ENCODE measurements around the gene USP36. TPM values are rescaled to one million over a fixed set of nuclear protein-coding genes. Genes with fewer than 3 reads are reported as not detected.
A peak's percentile ranks its signal among the peaks of the same experiment; 100 is the strongest.

Gene USP36
- total and polyA plus RNA-seq, 9 of the 15 experiments (the other 6 are each of a cell fraction or from before 2014, with no cell fraction given) = 6.4 to 72.8 (median 22.5) TPM

DNA sequence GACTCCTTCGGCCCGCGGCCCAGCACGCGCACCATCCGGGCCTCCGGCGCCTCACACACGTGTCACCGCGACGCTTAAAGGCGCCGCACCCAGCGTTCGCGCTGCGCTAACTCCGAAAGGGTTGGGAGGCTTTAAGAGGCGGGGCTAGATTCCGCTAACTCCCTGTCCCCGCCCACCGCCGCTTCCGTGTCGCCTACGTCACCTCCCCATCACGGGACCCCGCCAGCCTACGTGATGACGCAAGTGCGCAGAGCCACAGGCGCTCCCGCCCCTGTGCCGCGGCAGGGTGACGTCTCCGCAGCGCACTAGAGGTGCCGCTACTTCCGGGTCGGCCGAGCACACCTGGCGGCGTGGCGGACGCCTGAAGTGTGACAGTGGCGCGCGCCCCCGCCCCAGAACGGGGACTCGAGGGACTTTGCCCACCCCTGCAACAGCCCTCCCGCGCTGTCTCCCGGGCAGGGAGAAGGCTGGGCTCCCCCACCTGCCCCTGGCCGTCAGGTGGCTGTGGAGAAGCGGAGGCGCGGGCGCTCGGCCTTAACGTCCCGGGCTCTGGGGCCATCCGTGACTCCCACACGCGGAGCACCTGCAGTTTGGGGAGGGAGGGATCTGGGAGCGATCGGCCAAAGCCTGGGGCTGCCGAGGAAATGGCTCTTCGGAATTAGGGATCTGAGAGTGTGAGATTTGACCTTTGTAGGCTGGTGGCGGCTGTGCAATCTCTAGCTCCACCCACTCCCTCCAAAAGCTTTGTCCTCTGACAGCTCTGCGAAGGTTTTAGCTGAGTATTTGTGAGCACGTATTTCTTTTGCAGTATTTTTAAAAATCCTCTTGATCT lies at the start of gene USP36 (continued):
- TF ChIP-seq, protein P1, sequence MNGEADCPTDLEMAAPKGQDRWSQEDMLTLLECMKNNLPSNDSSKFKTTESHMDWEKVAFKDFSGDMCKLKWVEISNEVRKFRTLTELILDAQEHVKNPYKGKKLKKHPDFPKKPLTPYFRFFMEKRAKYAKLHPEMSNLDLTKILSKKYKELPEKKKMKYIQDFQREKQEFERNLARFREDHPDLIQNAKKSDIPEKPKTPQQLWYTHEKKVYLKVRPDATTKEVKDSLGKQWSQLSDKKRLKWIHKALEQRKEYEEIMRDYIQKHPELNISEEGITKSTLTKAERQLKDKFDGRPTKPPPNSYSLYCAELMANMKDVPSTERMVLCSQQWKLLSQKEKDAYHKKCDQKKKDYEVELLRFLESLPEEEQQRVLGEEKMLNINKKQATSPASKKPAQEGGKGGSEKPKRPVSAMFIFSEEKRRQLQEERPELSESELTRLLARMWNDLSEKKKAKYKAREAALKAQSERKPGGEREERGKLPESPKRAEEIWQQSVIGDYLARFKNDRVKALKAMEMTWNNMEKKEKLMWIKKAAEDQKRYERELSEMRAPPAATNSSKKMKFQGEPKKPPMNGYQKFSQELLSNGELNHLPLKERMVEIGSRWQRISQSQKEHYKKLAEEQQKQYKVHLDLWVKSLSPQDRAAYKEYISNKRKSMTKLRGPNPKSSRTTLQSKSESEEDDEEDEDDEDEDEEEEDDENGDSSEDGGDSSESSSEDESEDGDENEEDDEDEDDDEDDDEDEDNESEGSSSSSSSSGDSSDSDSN (IDR thresholded peaks at IDR 0.05; ENCODE audit: borderline replicate concordance in 1 of 2, low read depth in 2 of 2, low read length in 2 of 2) = peak; percentile 23 to 81; a peak in 2 of 4 replicates
- TF ChIP-seq ZNF174 (CRISPR knock-in tag; IDR thresholded peaks at IDR 0.05) = no peak
- no peak for TF ChIP-seq HNRNPK (IDR thresholded peaks at IDR 0.05; ENCODE audit: low read depth, low read length, poor library complexity, severe bottlenecking)
- TF ChIP-seq KHSRP (IDR thresholded peaks at IDR 0.05) = peak; percentile 90
- TF ChIP-seq ZNF175 (CRISPR knock-in tag; IDR thresholded peaks at IDR 0.05; ENCODE audit: low read depth) = no peak
- no peak for TF ChIP-seq ETV6 (IDR thresholded peaks at IDR 0.05; ENCODE audit: borderline replicate concordance in 1 of 2, low read depth in 2 of 2, low read length in 1 of 2)
- no peak for TF ChIP-seq ETV6 (CRISPR knock-in tag; IDR thresholded peaks at IDR 0.05; ENCODE audit: borderline replicate concordance)
- TF ChIP-seq, protein P2, sequence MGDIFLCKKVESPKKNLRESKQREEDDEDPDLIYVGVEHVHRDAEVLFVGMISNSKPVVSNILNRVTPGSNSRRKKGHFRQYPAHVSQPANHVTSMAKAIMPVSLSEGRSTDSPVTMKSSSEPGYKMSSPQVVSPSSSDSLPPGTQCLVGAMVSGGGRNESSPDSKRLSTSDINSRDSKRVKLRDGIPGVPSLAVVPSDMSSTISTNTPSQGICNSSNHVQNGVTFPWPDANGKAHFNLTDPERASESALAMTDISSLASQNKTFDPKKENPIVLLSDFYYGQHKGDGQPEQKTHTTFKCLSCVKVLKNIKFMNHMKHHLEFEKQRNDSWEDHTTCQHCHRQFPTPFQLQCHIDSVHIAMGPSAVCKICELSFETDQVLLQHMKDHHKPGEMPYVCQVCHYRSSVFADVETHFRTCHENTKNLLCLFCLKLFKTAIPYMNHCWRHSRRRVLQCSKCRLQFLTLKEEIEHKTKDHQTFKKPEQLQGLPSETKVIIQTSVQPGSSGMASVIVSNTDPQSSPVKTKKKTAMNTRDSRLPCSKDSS (IDR thresholded peaks at IDR 0.05; ENCODE audit: low read depth, partially characterized antibody) = no peak
- peak; percentile 92 for TF ChIP-seq PHF20 (IDR thresholded peaks at IDR 0.05; ENCODE audit: partially characterized antibody)
- TF ChIP-seq BHLHE40 (IDR thresholded peaks at IDR 0.05; ENCODE audit: low read length) = peak; percentile 100
- TF ChIP-seq OTX1 (CRISPR knock-in tag; IDR thresholded peaks at IDR 0.05) = peak; percentile 75; the same call in 1 of the 2 replicates
- no peak for TF ChIP-seq HMG20B (CRISPR knock-in tag; IDR thresholded peaks at IDR 0.05)
- TF ChIP-seq ZNF274 (IDR thresholded peaks at IDR 0.05; ENCODE audit: borderline replicate concordance, low read depth, low read length) = no peak
- TF ChIP-seq, protein P3, sequence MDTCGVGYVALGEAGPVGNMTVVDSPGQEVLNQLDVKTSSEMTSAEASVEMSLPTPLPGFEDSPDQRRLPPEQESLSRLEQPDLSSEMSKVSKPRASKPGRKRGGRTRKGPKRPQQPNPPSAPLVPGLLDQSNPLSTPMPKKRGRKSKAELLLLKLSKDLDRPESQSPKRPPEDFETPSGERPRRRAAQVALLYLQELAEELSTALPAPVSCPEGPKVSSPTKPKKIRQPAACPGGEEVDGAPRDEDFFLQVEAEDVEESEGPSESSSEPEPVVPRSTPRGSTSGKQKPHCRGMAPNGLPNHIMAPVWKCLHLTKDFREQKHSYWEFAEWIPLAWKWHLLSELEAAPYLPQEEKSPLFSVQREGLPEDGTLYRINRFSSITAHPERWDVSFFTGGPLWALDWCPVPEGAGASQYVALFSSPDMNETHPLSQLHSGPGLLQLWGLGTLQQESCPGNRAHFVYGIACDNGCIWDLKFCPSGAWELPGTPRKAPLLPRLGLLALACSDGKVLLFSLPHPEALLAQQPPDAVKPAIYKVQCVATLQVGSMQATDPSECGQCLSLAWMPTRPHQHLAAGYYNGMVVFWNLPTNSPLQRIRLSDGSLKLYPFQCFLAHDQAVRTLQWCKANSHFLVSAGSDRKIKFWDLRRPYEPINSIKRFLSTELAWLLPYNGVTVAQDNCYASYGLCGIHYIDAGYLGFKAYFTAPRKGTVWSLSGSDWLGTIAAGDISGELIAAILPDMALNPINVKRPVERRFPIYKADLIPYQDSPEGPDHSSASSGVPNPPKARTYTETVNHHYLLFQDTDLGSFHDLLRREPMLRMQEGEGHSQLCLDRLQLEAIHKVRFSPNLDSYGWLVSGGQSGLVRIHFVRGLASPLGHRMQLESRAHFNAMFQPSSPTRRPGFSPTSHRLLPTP (IDR thresholded peaks at IDR 0.05; ENCODE audit: borderline replicate concordance, extremely low read depth, insufficient read length) = no peak
- no peak for TF ChIP-seq RFX7 (CRISPR knock-in tag; IDR thresholded peaks at IDR 0.05)
- peak; percentile 91 for TF ChIP-seq RBFOX2 (IDR thresholded peaks at IDR 0.05; ENCODE audit: low read depth, low read length)
- no peak for TF ChIP-seq STAG1 (CRISPR knock-in tag; IDR thresholded peaks at IDR 0.05; ENCODE audit: borderline replicate concordance)
- no peak for TF ChIP-seq ZNF146 (CRISPR knock-in tag; IDR thresholded peaks at IDR 0.05; ENCODE audit: unreplicated experiment)
- no peak for TF ChIP-seq POLR3A (IDR thresholded peaks at IDR 0.05; ENCODE audit: borderline replicate concordance, extremely low read depth, insufficient read depth, insufficient read length)
- no peak for TF ChIP-seq ZFP30 (CRISPR knock-in tag; IDR thresholded peaks at IDR 0.05; ENCODE audit: borderline replicate concordance)
- TF ChIP-seq CHCHD3 (CRISPR knock-in tag; IDR thresholded peaks at IDR 0.05) = no peak

All from K562 (cell line).